ENCODE data around the gene FAM81B.

DNA sequence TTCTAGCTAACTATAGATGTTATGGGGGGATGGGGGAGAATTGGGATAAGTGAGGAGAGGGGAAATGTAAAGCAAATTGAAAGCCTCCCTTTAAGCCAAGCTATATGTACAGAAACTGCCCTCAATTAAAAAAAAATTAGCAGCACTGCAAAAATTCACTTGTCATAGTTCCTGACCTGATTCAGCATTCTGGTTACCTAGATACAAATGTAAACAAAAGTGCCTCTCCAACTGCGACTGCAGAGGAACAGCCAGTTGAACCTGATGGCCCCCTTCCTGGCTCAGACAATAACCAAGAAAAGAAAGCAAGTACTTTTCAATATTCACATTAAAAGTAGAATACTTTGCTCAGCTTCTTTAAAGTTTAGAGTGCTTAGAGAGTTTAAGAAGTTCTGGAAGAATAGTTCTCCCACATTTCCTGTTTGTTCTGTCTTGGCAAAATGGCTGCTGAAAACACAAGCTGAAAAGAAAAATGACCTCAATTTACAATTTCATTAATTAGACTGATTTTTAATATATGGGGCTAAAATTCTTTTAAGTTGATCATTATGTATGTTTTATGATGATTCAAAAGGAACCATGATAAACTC is 1.5 kb downstream of the FAM81B start:
- TF ChIP-seq, protein P1, sequence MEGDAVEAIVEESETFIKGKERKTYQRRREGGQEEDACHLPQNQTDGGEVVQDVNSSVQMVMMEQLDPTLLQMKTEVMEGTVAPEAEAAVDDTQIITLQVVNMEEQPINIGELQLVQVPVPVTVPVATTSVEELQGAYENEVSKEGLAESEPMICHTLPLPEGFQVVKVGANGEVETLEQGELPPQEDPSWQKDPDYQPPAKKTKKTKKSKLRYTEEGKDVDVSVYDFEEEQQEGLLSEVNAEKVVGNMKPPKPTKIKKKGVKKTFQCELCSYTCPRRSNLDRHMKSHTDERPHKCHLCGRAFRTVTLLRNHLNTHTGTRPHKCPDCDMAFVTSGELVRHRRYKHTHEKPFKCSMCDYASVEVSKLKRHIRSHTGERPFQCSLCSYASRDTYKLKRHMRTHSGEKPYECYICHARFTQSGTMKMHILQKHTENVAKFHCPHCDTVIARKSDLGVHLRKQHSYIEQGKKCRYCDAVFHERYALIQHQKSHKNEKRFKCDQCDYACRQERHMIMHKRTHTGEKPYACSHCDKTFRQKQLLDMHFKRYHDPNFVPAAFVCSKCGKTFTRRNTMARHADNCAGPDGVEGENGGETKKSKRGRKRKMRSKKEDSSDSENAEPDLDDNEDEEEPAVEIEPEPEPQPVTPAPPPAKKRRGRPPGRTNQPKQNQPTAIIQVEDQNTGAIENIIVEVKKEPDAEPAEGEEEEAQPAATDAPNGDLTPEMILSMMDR (IDR thresholded peaks at IDR 0.05; ENCODE audit: low read depth, low read length, missing input control), result no peak
- TF ChIP-seq, protein P2, sequence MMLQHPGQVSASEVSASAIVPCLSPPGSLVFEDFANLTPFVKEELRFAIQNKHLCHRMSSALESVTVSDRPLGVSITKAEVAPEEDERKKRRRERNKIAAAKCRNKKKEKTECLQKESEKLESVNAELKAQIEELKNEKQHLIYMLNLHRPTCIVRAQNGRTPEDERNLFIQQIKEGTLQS (IDR thresholded peaks at IDR 0.05), result no peak
- TF ChIP-seq YY1 (IDR thresholded peaks at IDR 0.05), result no peak
- TF ChIP-seq, protein P3, sequence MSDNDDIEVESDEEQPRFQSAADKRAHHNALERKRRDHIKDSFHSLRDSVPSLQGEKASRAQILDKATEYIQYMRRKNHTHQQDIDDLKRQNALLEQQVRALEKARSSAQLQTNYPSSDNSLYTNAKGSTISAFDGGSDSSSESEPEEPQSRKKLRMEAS (IDR thresholded peaks at IDR 0.05), result no peak
- no peak for TF ChIP-seq TAF1 (conservative IDR thresholded peaks at IDR 0.05)
- TF ChIP-seq EGR1 (IDR thresholded peaks at IDR 0.05; ENCODE audit: low read depth in 2 of 2), result no peak
- TF ChIP-seq GABPA (IDR thresholded peaks at IDR 0.05 in 1 of 2, conservative IDR thresholded peaks at IDR 0.05 in 1 of 2), result no peak
- TF ChIP-seq HNF4G (IDR thresholded peaks at IDR 0.05), result no peak
- TF ChIP-seq RAD21 (IDR thresholded peaks at IDR 0.05), result no peak
- no peak for TF ChIP-seq JUND (IDR thresholded peaks at IDR 0.05)
